HCT116 (cell line): ENCODE measurements around the gene MT1G. TPM values are rescaled to one million over a fixed set of nuclear protein-coding genes. Genes with fewer than 3 reads are reported as not detected.
"Not testable (repeated sequence)": the region's sequence is repeated elsewhere in the genome, so short reads cannot be mapped to it uniquely, and the experiment has no call there.

ENCODE experiments used
- ATAC-seq: fragments of 200-7000 bp; cut with Tn5 transposase; 2 replicates; pipeline ENCODE4 v1.9.1; 2020; ENCODE audit warnings: mild to moderate bottlenecking, moderate library complexity
- BruUV-seq: library from RNA; stranded (reverse); fragments of 400-500 nt; replicated peaks from 2 replicates; lab custom pipeline; 2021; lab: Mats Ljungman, UMichigan
- CTCF ChIA-PET: fragments of 300-600 bp; sonication (Branson Sonifier 250); formaldehyde crosslinking; loops from one replicate; lab custom pipeline; 2021; ENCODE audit warnings: antibody characterized with exemption; lab: Charles Lee
- POLR2A ChIA-PET: fragments of 300-600, 350-600 bp; sonication (Branson Sonifier 250); formaldehyde crosslinking; loops from one replicate; lab custom pipeline; 2021; ENCODE audit warnings: antibody characterized with exemption; lab: Charles Lee
- RAD21 ChIA-PET, 2 experiments: fragments of 300-600 bp; sonication (Branson Sonifier 250); formaldehyde crosslinking; loops; one replicate each; lab custom pipeline; 2023; ENCODE audit warnings: low total read pairs in 2 of 2; ENCODE audit not compliant: uncharacterized antibody in 2 of 2, unreplicated experiment in 2 of 2, low non-redundant PET in 1 of 2; lab: Charles Lee
- DNase-seq: peaks from one replicate; pipeline ENCODE4 v3.0.0-alpha.2; 2010; ENCODE audit warnings: low read depth, low spot score
- H2AFZ ChIP-seq: fragments of 200-600 bp; shearing (Covaris generic), sonication (generic); 2 replicates; pipeline ENCODE4 v1.6.1; 2017; ENCODE audit warnings: low read depth, mixed run types, mixed read lengths, antibody characterized with exemption, low read length; ENCODE audit not compliant: poor library complexity, severe bottlenecking
- H3K27ac ChIP-seq: 2 replicates; pipeline ENCODE4 v1.5.1; 2012; ENCODE audit warnings: low read depth, low read length
- H3K27me3 ChIP-seq: fragments of 200-600 bp; sonication (generic); 2 replicates; pipeline ENCODE4 v1.6.1; 2016; ENCODE audit warnings: mixed run types, low read length, mixed read lengths; ENCODE audit not compliant: insufficient read depth
- H3K36me3 ChIP-seq, 2 experiments: fragments of 200-500 bp in 1 of 2; fragments of 200-600 bp in 1 of 2; sonication (Bioruptor generic) in 1 of 2; sonication (generic) in 1 of 2; 2 replicates each; pipeline versions ENCODE4 v1.5.1 to v1.6.1; 2014 to 2016; ENCODE audit warnings: low read length in 2 of 2, inconsistent platforms in 1 of 2, mixed read lengths in 1 of 2, mixed run types in 1 of 2; ENCODE audit not compliant: insufficient read depth in 2 of 2, control insufficient read depth in 1 of 2
- H3K4me1 ChIP-seq, 2 experiments: fragments of 200-600 bp in 1 of 2; sonication (generic) in 1 of 2; 2 replicates each; pipeline versions ENCODE4 v1.5.1 to v1.6.1; 2012 to 2017; ENCODE audit warnings: low read length in 2 of 2, inconsistent platforms in 1 of 2, mild to moderate bottlenecking in 1 of 2, mixed read lengths in 1 of 2, mixed run types in 1 of 2, moderate library complexity in 1 of 2; ENCODE audit not compliant: insufficient read depth in 2 of 2, control insufficient read depth in 1 of 2
- H3K4me2 ChIP-seq: fragments of 200-600 bp; sonication (generic); 2 replicates; pipeline ENCODE4 v1.6.1; 2017; ENCODE audit warnings: mixed run types, low read length, mixed read lengths
- H3K4me3 ChIP-seq, 2 experiments: fragments of 200-600 bp in 1 of 2; sonication (generic) in 1 of 2; replicated peaks in 1 of 2; 2 replicates each; pipeline ENCODE4 v1.5.1; 2011 to 2016; ENCODE audit warnings: low read length in 2 of 2, control low read depth in 1 of 2, low read depth in 1 of 2, mild to moderate bottlenecking in 1 of 2, mixed read lengths in 1 of 2, mixed run types in 1 of 2
- H3K79me2 ChIP-seq: fragments of 200-600 bp; sonication (generic); 2 replicates; pipeline ENCODE4 v1.6.1; 2017; ENCODE audit warnings: mild to moderate bottlenecking, mixed run types, low read length, moderate library complexity, mixed read lengths; ENCODE audit not compliant: insufficient read depth
- H3K9ac ChIP-seq: fragments of 200-600 bp; sonication (generic); 2 replicates; pipeline ENCODE4 v1.6.1; 2016; ENCODE audit warnings: low read length, mixed read lengths
- H3K9me2 ChIP-seq: fragments of 200-600 bp; sonication (generic), shearing (Covaris generic); 2 replicates; pipeline ENCODE4 v1.6.1; 2017; ENCODE audit warnings: mixed run types, mild to moderate bottlenecking, moderate library complexity; ENCODE audit not compliant: insufficient read depth
- H3K9me3 ChIP-seq, 2 experiments: fragments of 200-500 bp in 1 of 2; fragments of 200-600 bp in 1 of 2; sonication (Bioruptor generic) in 1 of 2; sonication (generic) in 1 of 2; 2 replicates each; pipeline ENCODE4 v1.6.1; 2014 to 2017; ENCODE audit warnings: low read length in 2 of 2, mixed read lengths in 2 of 2, inconsistent platforms in 1 of 2, low read depth in 1 of 2, mild to moderate bottlenecking in 1 of 2, mixed run types in 1 of 2, moderate library complexity in 1 of 2; ENCODE audit not compliant: control insufficient read depth in 1 of 2, insufficient read depth in 1 of 2
- H4K20me1 ChIP-seq: fragments of 200-600 bp; sonication (generic), shearing (Covaris generic); 2 replicates; pipeline ENCODE4 v1.6.1; 2017; ENCODE audit warnings: mixed run types, mild to moderate bottlenecking, moderate library complexity; ENCODE audit not compliant: insufficient read depth
- CEBPB ChIP-seq: IDR thresholded peaks from 2 replicates; pipeline ENCODE4 v1.6.1; 2012; ENCODE audit warnings: low read depth
- EZH2 ChIP-seq: fragments of 200-600 bp; sonication (generic); IDR thresholded peaks from 2 replicates; pipeline ENCODE4 v1.6.1; 2017; ENCODE audit warnings: antibody characterized with exemption, mixed run types
- JUND ChIP-seq: IDR thresholded peaks from 2 replicates; pipeline ENCODE4 v1.6.1; 2012
- MAX ChIP-seq: IDR thresholded peaks from 2 replicates; pipeline ENCODE4 v1.6.1; 2012
- POLR2A ChIP-seq: IDR thresholded peaks from 2 replicates; pipeline ENCODE4 v1.7.0; 2011; ENCODE audit warnings: borderline replicate concordance; ENCODE audit not compliant: insufficient read depth, insufficient read length; ENCODE audit errors: extremely low read depth
- POLR2AphosphoS5 ChIP-seq: IDR thresholded peaks from 2 replicates; pipeline ENCODE4 v1.6.1; 2011; ENCODE audit warnings: mild to moderate bottlenecking, low read depth, low read length, moderate library complexity
- SP1 ChIP-seq: IDR thresholded peaks from 2 replicates; pipeline ENCODE4 v1.6.1; 2012; ENCODE audit warnings: low read depth
- ZFX ChIP-seq: fragments of 450-650 bp; IDR thresholded peaks from 2 replicates; pipeline ENCODE4 v1.6.1; 2017
- intact Hi-C: fragments of 100-400 bp; cut with micrococcal nuclease; formaldehyde crosslinking; loops from 2 replicates; pipeline ENCODE4 v1.10.0; 2022
- total RNA-seq: library from RNA; stranded (reverse); gene quantifications from one replicate; pipeline ENCODE4 v1.2.1, GENCODE V29; 2021; ENCODE audit not compliant: unreplicated experiment

Gene MT1G
- total RNA-seq, 1 experiment from 2014 or later: 1.2 TPM

DNA sequence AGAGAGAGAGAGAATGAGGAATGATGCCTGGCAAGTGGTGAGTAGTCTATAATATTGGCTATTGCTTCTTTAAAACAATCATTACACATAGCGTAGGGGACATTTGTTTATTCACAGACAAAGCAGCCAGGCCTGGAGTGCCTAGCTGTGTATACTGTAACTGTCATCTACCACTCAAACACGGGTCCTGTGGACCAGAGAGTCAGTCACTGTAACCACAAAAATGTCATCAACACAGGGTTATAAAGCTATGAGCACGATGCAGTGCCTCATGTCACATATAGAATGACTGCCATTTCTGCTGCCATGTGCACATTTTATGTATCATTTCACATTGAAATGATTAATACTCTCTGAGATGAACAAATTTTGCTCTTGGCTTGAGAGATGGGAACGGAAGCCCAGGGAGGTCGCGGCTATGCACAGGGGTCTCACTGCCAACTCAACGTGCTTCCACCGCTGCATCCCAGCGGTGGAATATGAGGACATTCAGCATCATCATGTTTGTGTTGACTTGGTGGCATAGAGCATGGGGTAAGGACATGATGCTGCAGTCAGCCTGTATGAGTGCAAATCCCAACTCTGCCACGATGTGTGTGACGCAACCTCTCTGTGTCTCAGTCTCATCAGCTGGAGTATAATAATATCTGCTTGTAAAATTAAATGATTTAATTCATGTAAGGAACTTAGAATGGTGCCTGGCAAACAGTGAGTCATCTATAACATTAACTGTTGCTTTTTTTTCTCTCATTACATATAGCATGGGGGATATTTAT, 5.1 kb upstream of the MT1G start:
- Histone ChIP-seq H3K27ac (no peak overlapping the region), H3K4me1 (no peaks in the 10 kb centered on the region), H3K4me2 (no peak overlapping the region), H3K79me2 (no peaks in the 10 kb centered on the region), H3K4me3 (no peak overlapping the region), H4K20me1 (no peaks in the 10 kb centered on the region), H2AFZ (no peak overlapping the region), H3K36me3 (no peaks in the 10 kb centered on the region), H3K9me2 (no peaks in the 10 kb centered on the region), H3K27me3 (no peaks in the 10 kb centered on the region), H3K9me3 (no peaks in the 10 kb centered on the region), H3K9ac (no peak overlapping the region)
- intact Hi-C loops: no loop called here
- ATAC-seq: no peak
- no peak for TF ChIP-seq POLR2AphosphoS5
- TF ChIP-seq MAX: no peak
- no peak for TF ChIP-seq CEBPB
- TF ChIP-seq POLR2A: no peak
- no peak for TF ChIP-seq EZH2
- TF ChIP-seq ZFX: no peak
- no peak for TF ChIP-seq JUND
- TF ChIP-seq SP1: no peak
- no peak for DNase-seq
- BruUV-seq: no TSS peak
- POLR2A ChIA-PET: interaction anchor here (1.6 kb wide), 1 partner anchor 10 kb away, joined by 5 read pairs; no protein-coding TSS in a partner anchor
- CTCF ChIA-PET: no interaction called here
- RAD21 ChIA-PET: no interaction called here

- BruUV-seq, H4K20me1 ChIP-seq, H3K27ac ChIP-seq, H3K79me2 ChIP-seq, H2AFZ ChIP-seq, H3K9ac ChIP-seq, H3K27me3 ChIP-seq, H3K4me1 ChIP-seq, CTCF ChIA-PET, H3K4me3 ChIP-seq, ATAC-seq, RAD21 ChIA-PET, H3K9me2 ChIP-seq, H3K4me2 ChIP-seq, intact Hi-C loops, POLR2A ChIA-PET, DNase-seq, H3K9me3 ChIP-seq, H3K36me3 ChIP-seq: not testable (repeated sequence)
Measured at GRCh38 chr16:56672171-56672570, 4.3 kb upstream of the MT1G start.

DNA sequence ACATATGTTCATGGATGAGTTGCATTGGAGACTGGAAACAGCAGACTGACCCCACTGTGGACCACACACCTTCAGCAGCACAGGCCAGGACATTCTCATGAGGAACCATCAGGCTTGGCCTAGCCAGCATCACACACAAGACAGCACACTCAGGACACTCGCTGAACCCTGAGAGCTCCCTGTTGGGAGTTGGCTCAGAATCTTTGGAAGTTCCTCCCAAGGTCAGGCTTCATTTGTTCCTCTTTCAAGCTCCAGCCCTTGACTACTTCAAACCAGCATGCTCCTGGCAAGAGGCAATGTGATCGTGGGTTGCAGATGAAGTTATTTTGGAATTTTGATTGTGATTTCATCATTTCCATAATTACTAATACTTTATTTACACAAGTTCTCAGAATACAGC, 3.8 kb upstream of the MT1G start:
- DNase-seq, RAD21 ChIA-PET, BruUV-seq, H3K9me3 ChIP-seq, H3K27me3 ChIP-seq, H3K79me2 ChIP-seq, ATAC-seq, H3K9ac ChIP-seq, H3K4me3 ChIP-seq, H2AFZ ChIP-seq, H3K27ac ChIP-seq, intact Hi-C loops, H3K4me1 ChIP-seq, H4K20me1 ChIP-seq, H3K4me2 ChIP-seq, POLR2A ChIA-PET, CTCF ChIA-PET, H3K36me3 ChIP-seq, H3K9me2 ChIP-seq: not testable (repeated sequence)
